HepG2 (cell line): ENCODE data around the gene TSPAN32. TPM values are rescaled to one million over a fixed set of nuclear protein-coding genes. Genes with fewer than 3 reads are reported as not detected.

Experiments
- ATAC-seq: fragments of 200-7000 bp; cut with Tn5 transposase; 3 replicates; pipeline ENCODE4 v1.9.1; 2020; ENCODE audit warnings: mild to moderate bottlenecking, moderate library complexity
- BruUV-seq: library from RNA; stranded (reverse); fragments of 400-500 nt; replicated peaks from 2 replicates; lab custom pipeline; 2021; lab: Mats Ljungman, UMichigan
- CTCF ChIA-PET: fragments of 300-600 bp; formaldehyde crosslinking; extraction: SDS; loops from one replicate; lab custom pipeline; 2021; ENCODE audit warnings: low total read pairs, inconsistent platforms, low intra/inter-chr PET ratio; lab: Yijun Ruan, JAX
- POLR2A ChIA-PET: fragments of 350-600 bp; sonication (Branson Sonifier 250); formaldehyde crosslinking; loops from one replicate; lab custom pipeline; 2020; ENCODE audit warnings: antibody characterized with exemption, inconsistent platforms; lab: Yijun Ruan, JAX
- DNase-seq: peaks from one replicate; pipeline ENCODE4 v3.0.0-alpha.2; 2015; ENCODE audit warnings: low spot score
- FAIRE-seq: peaks from 3 replicates; lab custom pipeline; 2011; peaks lifted over from hg19 to GRCh38; lab: Jason Lieb, UNC
- H2AFZ ChIP-seq: one replicate; pipeline ENCODE4 v1.6.1; 2011; ENCODE audit warnings: low read length, inconsistent platforms
- H3K27ac ChIP-seq: fragments of 300-600 bp; 3 replicates; pipeline ENCODE4 v1.8.0; 2011; ENCODE audit warnings: mixed run types, mild to moderate bottlenecking, mixed read lengths, low read length, inconsistent platforms; ENCODE audit not compliant: insufficient read depth; ENCODE audit errors: extremely low read length
- H3K27me3 ChIP-seq, 2 experiments: fragments of 200-600 bp in 1 of 2; 2 replicates in 1 of 2; 3 replicates in 1 of 2; pipeline versions ENCODE4 v1.6.0 to v1.8.0; 2011; ENCODE audit warnings: low read length in 2 of 2, mild to moderate bottlenecking in 2 of 2, moderate library complexity in 2 of 2, inconsistent platforms in 1 of 2; ENCODE audit not compliant: insufficient read depth in 2 of 2, control insufficient read depth in 1 of 2
- H3K36me3 ChIP-seq, 2 experiments: fragments of 200-600 bp in 1 of 2; replicated peaks in 1 of 2; 2 replicates in 1 of 2; 3 replicates in 1 of 2; pipeline versions ENCODE4 v1.5.1 to v1.8.0; 2011; ENCODE audit warnings: low read length in 2 of 2, inconsistent platforms in 1 of 2; ENCODE audit not compliant: insufficient read depth in 2 of 2, control insufficient read depth in 1 of 2
- H3K4me1 ChIP-seq: 2 replicates; pipeline ENCODE4 v1.5.1; 2012; ENCODE audit warnings: low read length, inconsistent platforms; ENCODE audit not compliant: insufficient read depth
- H3K4me2 ChIP-seq: 2 replicates; pipeline ENCODE4 v1.6.0; 2011; ENCODE audit warnings: low read depth, low read length, inconsistent platforms
- H3K4me3 ChIP-seq, 3 experiments: fragments of 200-600 bp in 1 of 3; sonication (generic), shearing (Covaris generic) in 1 of 3; replicated peaks in 1 of 3; 2 replicates each; pipeline ENCODE4 v1.5.1; 2011 to 2016; ENCODE audit warnings: low read length in 3 of 3, inconsistent platforms in 2 of 3, low read depth in 2 of 3, mild to moderate bottlenecking in 2 of 3, control low read depth in 1 of 3, mixed read lengths in 1 of 3; ENCODE audit not compliant: insufficient read depth in 1 of 3
- H3K79me2 ChIP-seq: one replicate; pipeline ENCODE4 v1.6.1; 2011; ENCODE audit warnings: low read length, inconsistent platforms; ENCODE audit not compliant: insufficient read depth
- H3K9ac ChIP-seq: 2 replicates; pipeline ENCODE4 v1.6.0; 2011; ENCODE audit warnings: mild to moderate bottlenecking, low read depth, low read length, inconsistent platforms; ENCODE audit not compliant: insufficient read depth
- H3K9me3 ChIP-seq: 2 replicates; pipeline ENCODE4 v1.5.1; 2012; ENCODE audit warnings: mild to moderate bottlenecking, low read length
- H4K20me1 ChIP-seq: 2 replicates; pipeline ENCODE4 v1.6.0; 2011; ENCODE audit warnings: inconsistent platforms, mild to moderate bottlenecking, low read length, moderate library complexity; ENCODE audit not compliant: insufficient read depth
- HNRNPK ChIP-seq: fragments of 200-400 bp; formaldehyde crosslinking; IDR thresholded peaks from 2 replicates; pipeline ENCODE4 v1.6.1; 2018; ENCODE audit warnings: low read length, low read depth, moderate library complexity, mild to moderate bottlenecking; ENCODE audit not compliant: poor library complexity, severe bottlenecking
- MYPOP ChIP-seq: sonication (generic); formaldehyde crosslinking; IDR thresholded peaks from 2 replicates; pipeline ENCODE4 v1.8.1; 2023; ENCODE audit warnings: mild to moderate bottlenecking, moderate library complexity, missing genetic modification reagents
- NFYB ChIP-seq: sonication (generic); formaldehyde crosslinking; IDR thresholded peaks from 2 replicates; pipeline ENCODE4 v1.4.0; 2020; ENCODE audit warnings: missing genetic modification reagents
- ZNF777 ChIP-seq: sonication (generic); formaldehyde crosslinking; IDR thresholded peaks from 2 replicates; pipeline ENCODE4 v1.4.0; 2020; ENCODE audit warnings: missing genetic modification reagents
- ZNF891 ChIP-seq: sonication (generic); formaldehyde crosslinking; IDR thresholded peaks from 2 replicates; pipeline ENCODE4 v1.5.0; 2020; ENCODE audit warnings: mild to moderate bottlenecking, missing genetic modification reagents
- WGBS: methylation state at CpG from one replicate; pipeline ENCODE4 v1.1.6; 2017; ENCODE audit warnings: low lambda C conversion rate; 5-methylcytosine and 5-hydroxymethylcytosine counted together
- in situ Hi-C: cut with HindIII; loops from 2 replicates; pipeline ENCODE4 v1.10.0; 2017; ENCODE audit warnings: low pct_unique_long_range_greater_than_20kb; ENCODE audit not compliant: extremely low pct_ligation_motif_present
- intact Hi-C: fragments of 100-400 bp; cut with micrococcal nuclease; formaldehyde crosslinking; loops from one replicate; pipeline ENCODE4 v1.10.0; 2022; ENCODE audit not compliant: unreplicated experiment
- polyA plus RNA-seq, 8 experiments: library from polyadenylated mRNA; depleted of rRNA in 3 of 8; stranded (reverse) in 7 of 8; unstranded in 1 of 8; fragments of >200 nt; fragmentation: Illumina TruSeq in 4 of 8; extraction: Trizol in 4 of 8; gene quantifications; 2 replicates each; pipeline versions ENCODE4 v1.2.1 to v1.2.3, GENCODE V29; 2011 to 2016; ENCODE audit warnings: low read depth in 4 of 8, missing spikeins in 1 of 8, mixed read lengths in 1 of 8; ENCODE audit not compliant: insufficient read depth in 1 of 8
- total RNA-seq, 5 experiments: library from RNA; depleted of rRNA; stranded (reverse); fragments of >200 nt; fragmentation: Illumina TruSeq; extraction: Trizol; gene quantifications; 2 replicates each; pipeline ENCODE4 v1.2.3, GENCODE V29; 2016; ENCODE audit warnings: low read depth in 1 of 5

The TSPAN32 gene
- total and polyA plus RNA-seq, 2 of the 13 experiments (the other 11 are each of a cell fraction or from before 2014, with no cell fraction given), result 0.09 to 0.70 TPM

GRCh38 chr11:2267851-2268728 lies 33.7 kb upstream of the TSPAN32 start:
- H3K4me1 ChIP-seq, result peaks cover 10% of the 10 kb centered on the region; the same call in 1 of the 2 replicates
- no peak overlapping the region for H2AFZ ChIP-seq
- H3K27me3 ChIP-seq, result peaks cover 6 to 28% of the 10 kb centered on the region in 2 experiments; a peak in 4 of 5 replicates
- WGBS, result 57% methylated on average over 14 of the region's 26 CpGs
- no peak overlapping the region for H3K27ac ChIP-seq
- TF ChIP-seq NFYB (CRISPR knock-in tag) (no peak), MYPOP (CRISPR knock-in tag) (0 out of 2 replicates have a peak, but pooled peaks have one; percentile 8), HNRNPK (no peak), ZNF891 (CRISPR knock-in tag) (peak; percentile 64; the same call in 1 of the 2 replicates), ZNF777 (CRISPR knock-in tag) (no peak)
- H3K9ac ChIP-seq, result no peak overlapping the region
- POLR2A ChIA-PET, result interaction anchor here (1.2 to 1.6 kb wide), 2 partner anchors 54 to 57 kb away, joined by 4 to 6 read pairs; no protein-coding TSS in a partner anchor
- DNase-seq (no peak), ATAC-seq (peak; percentile 9; the same call in 1 of the 3 replicates), FAIRE-seq (no peak)
- no peaks in the 10 kb centered on the region for H4K20me1 ChIP-seq
- no TSS peak for BruUV-seq
- in situ Hi-C loops, result no loop called here
- intact Hi-C loops, result loop anchor here (10.0 kb wide), 1 partner anchor 53 kb away; no protein-coding TSS in a partner anchor
- peak overlapping the region; percentile 86 for H3K4me2 ChIP-seq
- CTCF ChIA-PET, result no interaction called here
- H3K36me3 ChIP-seq, result no peaks in the 10 kb centered on the region
- H3K4me3 ChIP-seq, result peak overlapping the region in 2 of 3 experiments; percentile 63 to 73; a peak in 1 of 6 replicates
- H3K79me2 ChIP-seq, result no peaks in the 10 kb centered on the region
- no peaks in the 10 kb centered on the region for H3K9me3 ChIP-seq
